Neuronal stem cell (in vitro differentiated cells): ENCODE measurements around the gene ANKS1B.

Source experiments
- DNase-seq: peaks from one replicate; pipeline ENCODE4 v3.0.0-alpha.2; 2013; ENCODE audit warnings: low spot score
- H2AFZ ChIP-seq: one replicate; pipeline ENCODE4 v1.6.1; 2013; ENCODE audit warnings: mild to moderate bottlenecking, low read length, inconsistent platforms
- H2AK5ac ChIP-seq: 2 replicates; pipeline ENCODE4 v1.6.1; 2013; ENCODE audit warnings: low read depth, mild to moderate bottlenecking, inconsistent platforms, low read length, moderate library complexity, mixed read lengths
- H2BK120ac ChIP-seq: 2 replicates; pipeline ENCODE4 v1.6.1; 2013; ENCODE audit warnings: low read depth, mild to moderate bottlenecking, inconsistent platforms, low read length, moderate library complexity, mixed read lengths
- H2BK12ac ChIP-seq: one replicate; pipeline ENCODE4 v1.6.1; 2013; ENCODE audit warnings: low read length, inconsistent platforms
- H2BK15ac ChIP-seq: 2 replicates; pipeline ENCODE4 v1.6.1; 2013; ENCODE audit warnings: mild to moderate bottlenecking, low read length, inconsistent platforms, mixed read lengths
- H2BK5ac ChIP-seq: one replicate; pipeline ENCODE4 v1.6.1; 2013; ENCODE audit warnings: inconsistent platforms, mild to moderate bottlenecking, low read length, moderate library complexity
- H3K14ac ChIP-seq: one replicate; pipeline ENCODE4 v1.6.1; 2013; ENCODE audit warnings: low read length, inconsistent platforms
- H3K18ac ChIP-seq: 2 replicates; pipeline ENCODE4 v1.6.1; 2013; ENCODE audit warnings: low read length, inconsistent platforms
- H3K23ac ChIP-seq: 2 replicates; pipeline ENCODE4 v1.6.1; 2013; ENCODE audit warnings: low read depth, mild to moderate bottlenecking, mixed read lengths, low read length, inconsistent platforms; ENCODE audit not compliant: poor library complexity
- H3K27ac ChIP-seq: replicated peaks from 3 replicates; pipeline ENCODE4 v1.5.1; 2013; ENCODE audit warnings: low read length, inconsistent platforms
- H3K27me3 ChIP-seq, 3 experiments: 2 replicates each; pipeline ENCODE4 v1.6.1; 2013; ENCODE audit warnings: low read length in 3 of 3, mild to moderate bottlenecking in 2 of 3, inconsistent platforms in 1 of 3, low read depth in 1 of 3, mixed read lengths in 1 of 3, moderate library complexity in 1 of 3; ENCODE audit not compliant: control insufficient read depth in 3 of 3, insufficient read depth in 3 of 3
- H3K36me3 ChIP-seq, 2 donors: replicated peaks in 1 of 2; 2 replicates each; pipeline ENCODE4 v1.6.1; 2013; ENCODE audit warnings: low read length in 2 of 2; ENCODE audit not compliant: control insufficient read depth in 2 of 2, insufficient read depth in 2 of 2
- H3K4ac ChIP-seq: 2 replicates; pipeline ENCODE4 v1.6.1; 2013; ENCODE audit warnings: inconsistent platforms, mild to moderate bottlenecking, low read length, moderate library complexity
- H3K4me1 ChIP-seq, 2 donors: 1 replicate in 1 of 2; 2 replicates in 1 of 2; pipeline ENCODE4 v1.6.1; 2013; ENCODE audit warnings: low read length in 2 of 2, low read depth in 1 of 2; ENCODE audit not compliant: control insufficient read depth in 2 of 2, insufficient read depth in 1 of 2
- H3K4me2 ChIP-seq: one replicate; pipeline ENCODE4 v1.6.1; 2013; ENCODE audit warnings: mild to moderate bottlenecking, low read length, inconsistent platforms; ENCODE audit not compliant: insufficient read depth, poor library complexity, severe bottlenecking
- H3K4me3 ChIP-seq, 2 donors: 2 replicates each; pipeline ENCODE4 v1.5.1; 2013; ENCODE audit warnings: low read length in 2 of 2, mild to moderate bottlenecking in 2 of 2, inconsistent platforms in 1 of 2, moderate library complexity in 1 of 2
- H3K79me1 ChIP-seq: one replicate; pipeline ENCODE4 v1.6.1; 2013; ENCODE audit warnings: low read depth, mild to moderate bottlenecking, inconsistent platforms, low read length, moderate library complexity
- H3K9ac ChIP-seq: one replicate; pipeline ENCODE4 v1.6.1; 2013; ENCODE audit warnings: mild to moderate bottlenecking, low read depth, low read length, inconsistent platforms; ENCODE audit not compliant: poor library complexity
- H3K9me3 ChIP-seq, 2 donors: replicated peaks in 1 of 2; 2 replicates each; pipeline versions ENCODE3 to v1.6.1; 2013; ENCODE audit warnings: low read length in 2 of 2, mild to moderate bottlenecking in 2 of 2, inconsistent platforms in 1 of 2, low read depth in 1 of 2, mixed read lengths in 1 of 2, moderate library complexity in 1 of 2; ENCODE audit not compliant: control insufficient read depth in 2 of 2, insufficient read depth in 1 of 2
- H4K8ac ChIP-seq: one replicate; pipeline ENCODE4 v1.6.1; 2013; ENCODE audit warnings: low read depth, mild to moderate bottlenecking, inconsistent platforms, low read length, moderate library complexity
- H4K91ac ChIP-seq: one replicate; pipeline ENCODE4 v1.6.1; 2013; ENCODE audit warnings: low read length, low read depth, mild to moderate bottlenecking, inconsistent platforms; ENCODE audit not compliant: poor library complexity
- WGBS, 2 donors: extraction: QIAGEN DNeasy Blood & Tissue Kit; methylation state at CpG; one replicate each; pipeline ENCODE4 v1.1.7; 2013; ENCODE audit warnings: missing lambda C conversion rate in 2 of 2, mixed read lengths in 1 of 2; ENCODE audit not compliant: insufficient read length in 2 of 2, insufficient replicate concordance in 1 of 2; ENCODE audit errors: extremely low coverage in 2 of 2; 5-methylcytosine and 5-hydroxymethylcytosine counted together

ANKS1B gene

GRCh38 chr12:98751580-98752115 lies 1233.1 kb downstream of the ANKS1B start:
- no peak overlapping the region for H2AFZ ChIP-seq
- H2BK120ac ChIP-seq, result no peak overlapping the region
- H3K4ac ChIP-seq, result no peak overlapping the region
- H3K4me1 ChIP-seq, result peaks cover 0 to 9% of the 10 kb centered on the region in 2 donors
- H3K36me3 ChIP-seq, result no peaks in the 10 kb centered on the region
- no peak overlapping the region for H2BK12ac ChIP-seq
- no CpG with 5 or more reads among the region's 4 CpGs for WGBS, 2 donors
- H3K18ac ChIP-seq, result no peak overlapping the region
- no peak overlapping the region for H3K9ac ChIP-seq
- no peaks in the 10 kb centered on the region for H3K27me3 ChIP-seq
- no peak overlapping the region for H2BK5ac ChIP-seq
- H3K4me2 ChIP-seq, result no peak overlapping the region
- H2AK5ac ChIP-seq, result no peak overlapping the region
- no peak overlapping the region for H3K23ac ChIP-seq
- H3K27ac ChIP-seq, result no peak overlapping the region
- no peak overlapping the region for H2BK15ac ChIP-seq
- H4K8ac ChIP-seq, result no peak overlapping the region
- H3K79me1 ChIP-seq, result no peaks in the 10 kb centered on the region
- no peak overlapping the region for H4K91ac ChIP-seq
- DNase-seq, result no peak
- H3K9me3 ChIP-seq, result peaks cover 0 to 2% of the 10 kb centered on the region in 2 donors
- H3K4me3 ChIP-seq, result no peak overlapping the region
- no peak overlapping the region for H3K14ac ChIP-seq

GRCh38 chr12:98750511-98750910 lies 1234.2 kb downstream of the ANKS1B start:
- Histone ChIP-seq H3K14ac (no peak overlapping the region), H3K18ac (peak overlapping the region; percentile 32), H3K23ac (no peak overlapping the region), H2AFZ (peak overlapping the region; percentile 46), H3K27ac (no peak overlapping the region), H3K4me2 (no peak overlapping the region), H2BK120ac (no peak overlapping the region), H3K4me3 (no peak overlapping the region), H2BK12ac (no peak overlapping the region), H2BK15ac (no peak overlapping the region), H3K4me1 (peaks cover 0 to 9% of the 10 kb centered on the region in 2 donors), H4K8ac (no peak overlapping the region), H3K79me1 (no peaks in the 10 kb centered on the region), H2BK5ac (no peak overlapping the region), H2AK5ac (peak overlapping the region; percentile 64), H4K91ac (no peak overlapping the region), H3K9ac (no peak overlapping the region), H3K36me3 (no peaks in the 10 kb centered on the region), H3K9me3 (peaks cover 0 to 2% of the 10 kb centered on the region in 2 donors), H3K4ac (no peak overlapping the region), H3K27me3 (peaks cover 0 to 4% (median 0%) of the 10 kb centered on the region in 3 experiments)
- no CpG with 5 or more reads among the region's 9 CpGs for WGBS, 2 donors
- DNase-seq, result no peak

- H3K18ac ChIP-seq, result peak overlapping the region; percentile 76
- H2BK15ac ChIP-seq, result no peak overlapping the region
- H3K79me1 ChIP-seq, result no peaks in the 10 kb centered on the region
- H2BK5ac ChIP-seq, result no peak overlapping the region
- peak overlapping the region; percentile 4 for H3K9ac ChIP-seq
- H3K9me3 ChIP-seq, result peaks cover 0 to 2% of the 10 kb centered on the region in 2 donors
- H3K4me3 ChIP-seq, result no peak overlapping the region
- no peak overlapping the region for H2BK120ac ChIP-seq
- no peak for DNase-seq
- H3K4ac ChIP-seq, result no peak overlapping the region
- H3K27me3 ChIP-seq, result peaks cover 0 to 4% (median 0%) of the 10 kb centered on the region in 3 experiments
- H3K23ac ChIP-seq, result peak overlapping the region; percentile 89
- H4K8ac ChIP-seq, result no peak overlapping the region
- H3K27ac ChIP-seq, result no peak overlapping the region
- H4K91ac ChIP-seq, result no peak overlapping the region
- H3K36me3 ChIP-seq, result no peaks in the 10 kb centered on the region
- H2AK5ac ChIP-seq, result no peak overlapping the region
- H2BK12ac ChIP-seq, result no peak overlapping the region
- H3K4me2 ChIP-seq, result no peak overlapping the region
- H2AFZ ChIP-seq, result no peak overlapping the region
- H3K14ac ChIP-seq, result peak overlapping the region; percentile 47
- no CpG with 5 or more reads among the region's 3 CpGs for WGBS, 2 donors
- H3K4me1 ChIP-seq, result peaks cover 0 to 5% of the 10 kb centered on the region in 2 donors
Measured at GRCh38 chr12:98748463-98748862, 1236.3 kb downstream of the ANKS1B start.

- no peak overlapping the region for H3K27ac ChIP-seq
- no peak overlapping the region for H2BK5ac ChIP-seq
- H3K14ac ChIP-seq, result no peak overlapping the region
- H2BK12ac ChIP-seq, result no peak overlapping the region
- no peak overlapping the region for H4K8ac ChIP-seq
- peaks cover 4 to 7% of the 10 kb centered on the region in 2 donors for H3K4me1 ChIP-seq
- H3K23ac ChIP-seq, result peak overlapping the region; percentile 34
- no peak overlapping the region for H3K4ac ChIP-seq
- no peak overlapping the region for H2AFZ ChIP-seq
- H3K18ac ChIP-seq, result peak overlapping the region; percentile 36
- peak overlapping the region; percentile 54 for H3K4me2 ChIP-seq
- H3K27me3 ChIP-seq, result peaks cover 0 to 4% (median 0%) of the 10 kb centered on the region in 3 experiments
- no peak overlapping the region for H3K9ac ChIP-seq
- no peaks in the 10 kb centered on the region for H3K36me3 ChIP-seq
- H2AK5ac ChIP-seq, result no peak overlapping the region
- no peak for DNase-seq
- H3K4me3 ChIP-seq, result peak overlapping the region in 1 of 2 donors; percentile 31
- no peaks in the 10 kb centered on the region for H3K79me1 ChIP-seq
- no peak overlapping the region for H2BK120ac ChIP-seq
- no peak overlapping the region for H2BK15ac ChIP-seq
- peaks cover 0 to 2% of the 10 kb centered on the region in 2 donors for H3K9me3 ChIP-seq
- no CpG with 5 or more reads among the region's 54 CpGs for WGBS, 2 donors
- H4K91ac ChIP-seq, result no peak overlapping the region
Measured at GRCh38 chr12:98745578-98746391, 1239.0 kb downstream of the ANKS1B start.
